OCI-LY7 (cell line): ENCODE results near the gene TMEM170B.
"Not testable (repeated sequence)": the region's sequence is repeated elsewhere in the genome, so short reads cannot be mapped to it uniquely, and the experiment has no call there.

Experiments
- EZH2phosphoT487 ChIP-seq: fragments of 200-600 bp; sonication (generic); IDR thresholded peaks from 2 replicates; pipeline ENCODE4 v1.6.1; 2018; ENCODE audit warnings: low read depth, borderline replicate concordance, mild to moderate bottlenecking, mixed run types, antibody characterized with exemption, low read length, moderate library complexity, mixed read lengths
- TF ChIP-seq, protein P1 (sequence below): fragments of 200-600 bp; sonication (generic); conservative IDR thresholded peaks from 2 replicates; pipeline ENCODE4 v1.5.1; 2014; ENCODE audit warnings: mild to moderate bottlenecking, antibody characterized with exemption, low read length, moderate library complexity, mixed read lengths

DNA sequence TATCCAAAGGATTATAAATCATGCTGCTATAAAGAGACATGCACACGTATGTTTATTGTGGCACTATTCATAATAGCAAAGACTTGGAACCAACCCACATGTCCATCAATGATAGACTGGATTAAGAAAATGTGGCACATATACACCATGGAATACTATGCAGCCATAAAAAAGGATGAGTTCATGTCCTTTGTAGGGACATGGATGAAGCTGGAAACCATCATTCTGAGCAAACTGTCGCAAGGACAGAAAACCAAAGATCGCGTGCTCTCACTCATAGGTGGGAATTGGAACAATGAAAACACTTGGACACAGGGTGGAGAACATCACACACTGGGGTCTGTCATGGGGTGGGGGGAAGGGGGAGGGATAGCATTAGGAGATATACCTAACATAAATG, 11.0 kb downstream of the TMEM170B start:
- TF ChIP-seq, protein P1, sequence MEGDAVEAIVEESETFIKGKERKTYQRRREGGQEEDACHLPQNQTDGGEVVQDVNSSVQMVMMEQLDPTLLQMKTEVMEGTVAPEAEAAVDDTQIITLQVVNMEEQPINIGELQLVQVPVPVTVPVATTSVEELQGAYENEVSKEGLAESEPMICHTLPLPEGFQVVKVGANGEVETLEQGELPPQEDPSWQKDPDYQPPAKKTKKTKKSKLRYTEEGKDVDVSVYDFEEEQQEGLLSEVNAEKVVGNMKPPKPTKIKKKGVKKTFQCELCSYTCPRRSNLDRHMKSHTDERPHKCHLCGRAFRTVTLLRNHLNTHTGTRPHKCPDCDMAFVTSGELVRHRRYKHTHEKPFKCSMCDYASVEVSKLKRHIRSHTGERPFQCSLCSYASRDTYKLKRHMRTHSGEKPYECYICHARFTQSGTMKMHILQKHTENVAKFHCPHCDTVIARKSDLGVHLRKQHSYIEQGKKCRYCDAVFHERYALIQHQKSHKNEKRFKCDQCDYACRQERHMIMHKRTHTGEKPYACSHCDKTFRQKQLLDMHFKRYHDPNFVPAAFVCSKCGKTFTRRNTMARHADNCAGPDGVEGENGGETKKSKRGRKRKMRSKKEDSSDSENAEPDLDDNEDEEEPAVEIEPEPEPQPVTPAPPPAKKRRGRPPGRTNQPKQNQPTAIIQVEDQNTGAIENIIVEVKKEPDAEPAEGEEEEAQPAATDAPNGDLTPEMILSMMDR = not testable (repeated sequence)
- TF ChIP-seq EZH2phosphoT487 = not testable (repeated sequence)
